Endometrium (tissue), 2 donors: ENCODE results near the gene SCUBE1.

ENCODE experiments used
- FAIRE-seq: peaks from 2 replicates; lab custom pipeline; 2012; peaks lifted over from hg19 to GRCh38; lab: Jason Lieb, UNC
- donor health status: control.
- donor health status: control.

The SCUBE1 gene

DNA sequence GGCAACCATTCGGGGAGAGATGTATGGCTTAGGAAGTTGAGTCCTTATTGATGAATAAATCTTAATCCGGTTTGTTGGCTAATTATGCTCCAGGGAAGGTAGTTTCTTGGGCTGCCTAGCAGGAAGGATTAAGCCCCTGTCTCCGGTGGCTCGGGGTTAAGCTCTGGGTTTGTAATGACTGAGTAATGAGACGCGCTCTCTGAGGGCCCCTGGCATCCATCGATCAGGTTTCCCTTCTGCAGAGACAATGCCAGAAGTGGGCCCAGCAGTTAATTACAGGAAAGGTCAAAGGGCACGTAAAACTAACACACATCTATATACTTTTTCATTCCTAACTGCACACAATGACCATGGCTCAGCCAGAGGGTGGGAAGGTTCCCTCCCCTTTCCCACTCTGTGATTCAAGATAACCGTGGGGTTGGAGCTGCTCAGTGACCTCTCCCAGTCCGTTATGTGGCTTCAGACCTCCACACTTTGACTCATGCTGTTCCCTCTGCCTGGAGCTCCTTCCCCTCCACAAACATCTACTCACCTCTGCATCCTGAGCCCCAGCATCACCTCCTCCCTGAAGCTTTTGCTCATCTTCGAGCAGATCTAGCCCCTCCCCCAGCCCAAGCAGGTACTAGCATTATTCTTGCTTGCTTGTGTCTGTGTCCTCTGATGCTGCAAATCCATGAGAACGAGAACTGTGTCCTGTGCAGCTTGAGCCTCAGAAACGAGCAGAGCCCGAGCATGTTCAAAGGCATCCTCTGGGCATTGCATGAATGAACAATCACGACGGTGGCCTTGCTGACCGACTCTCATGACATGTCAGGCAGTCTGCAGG lies 16.6 kb downstream of the SCUBE1 start:
- FAIRE-seq, result no peak

DNA sequence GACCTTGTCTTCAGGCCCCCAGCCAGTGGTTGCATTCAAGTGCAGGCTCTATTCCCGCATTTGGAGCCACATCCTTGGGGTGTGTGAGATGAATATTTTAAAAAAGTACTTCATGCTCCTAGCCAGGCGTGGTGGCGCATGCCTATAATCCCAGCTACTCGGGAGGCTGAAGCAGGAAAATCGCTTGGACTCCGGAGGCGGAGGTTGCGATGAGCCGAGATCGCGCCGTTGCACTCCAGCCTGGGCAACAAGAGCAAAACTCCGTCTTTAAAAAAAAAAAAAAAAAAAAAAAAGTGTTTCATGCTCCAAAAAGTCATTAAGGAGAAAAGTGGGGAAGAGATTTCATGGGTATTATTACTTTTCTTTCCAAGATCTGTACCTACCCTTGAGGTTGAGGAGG lies 18.0 kb downstream of the SCUBE1 start:
- FAIRE-seq, result no peak

DNA sequence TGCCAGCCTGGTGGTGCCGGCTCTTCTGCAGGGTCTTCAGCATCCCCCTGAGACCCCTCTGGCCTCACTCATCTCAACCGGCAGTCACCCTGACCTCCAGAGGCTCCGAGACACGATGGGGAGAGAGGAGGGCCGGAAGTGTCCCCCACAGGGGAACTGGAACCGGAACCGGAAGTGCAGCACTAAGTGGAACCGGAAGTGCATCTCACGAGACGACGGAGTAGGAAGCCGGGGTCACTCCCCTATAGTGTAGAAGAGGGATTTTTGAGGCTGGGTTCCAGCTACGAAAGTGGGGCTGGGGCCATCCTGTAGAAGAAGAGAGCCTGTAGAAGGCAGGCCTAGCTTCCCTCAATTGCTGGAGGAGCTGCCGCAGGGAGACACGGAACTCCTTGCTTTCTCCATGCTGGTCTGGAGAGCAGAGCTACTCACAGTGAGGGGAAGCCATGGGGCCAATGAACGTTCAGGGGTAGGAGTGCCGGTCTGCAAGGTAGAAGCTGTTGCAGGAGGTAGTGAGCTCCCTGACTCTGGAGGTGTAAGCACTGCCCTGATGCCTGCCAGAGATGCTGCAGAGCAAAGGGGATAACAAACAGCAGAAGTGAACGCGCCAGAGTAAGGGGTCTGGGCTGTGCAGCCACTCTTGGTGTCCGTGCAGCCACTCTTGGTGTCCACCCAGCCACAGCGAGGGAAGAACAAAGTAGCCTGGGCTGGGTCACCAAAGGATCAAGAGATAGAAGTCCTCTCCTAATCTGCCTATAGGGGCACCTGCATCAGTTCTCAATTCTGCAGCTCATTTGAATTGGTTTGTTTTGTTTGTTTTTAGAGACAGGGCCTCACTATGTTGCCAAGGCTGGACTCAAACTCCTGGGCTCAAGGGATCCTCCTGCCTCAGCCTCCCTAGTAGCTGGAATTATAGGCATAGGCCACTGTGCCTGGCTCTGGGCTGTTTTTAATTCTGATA lies 21.9 kb downstream of the SCUBE1 start:
- no peak for FAIRE-seq

DNA sequence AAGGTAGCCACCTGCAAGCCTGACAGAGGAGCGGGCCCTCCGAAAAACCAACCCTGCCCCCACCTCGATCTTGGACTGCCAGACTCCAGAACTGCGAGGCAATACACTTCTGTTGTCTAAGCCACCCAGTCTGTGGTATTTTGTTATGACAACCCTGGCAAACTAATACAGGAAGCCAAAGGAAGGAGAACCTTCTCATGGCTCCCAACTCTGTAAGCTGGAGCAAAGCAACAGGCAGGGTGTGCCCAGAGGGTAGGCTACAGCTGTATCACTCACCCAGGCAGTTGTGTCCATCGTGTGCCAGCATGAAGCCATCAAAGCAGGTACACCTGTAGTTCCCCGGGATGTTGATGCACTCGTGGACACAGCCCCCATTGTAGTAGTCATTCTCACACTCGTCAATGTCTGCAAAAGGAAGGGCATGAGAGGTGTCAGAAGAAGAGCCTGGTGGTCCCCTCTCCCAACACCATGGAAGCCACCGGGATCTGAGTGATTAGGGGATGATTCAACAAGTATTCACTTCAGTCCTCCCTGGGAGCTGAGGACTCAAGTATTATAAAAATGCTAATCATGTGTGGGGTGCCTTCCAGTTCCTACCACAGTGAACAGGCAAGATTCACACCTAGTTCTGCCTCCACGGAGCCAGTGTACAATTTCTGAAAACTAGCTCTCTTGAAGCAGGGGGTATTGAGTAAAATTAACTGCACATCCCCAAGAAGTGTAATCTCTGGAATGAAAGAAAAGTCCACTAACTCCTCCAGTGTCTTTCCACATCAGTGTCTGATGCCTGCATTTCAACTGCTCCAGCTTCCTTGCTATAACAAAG lies 23.3 kb downstream of the SCUBE1 start:
- no peak for FAIRE-seq

DNA sequence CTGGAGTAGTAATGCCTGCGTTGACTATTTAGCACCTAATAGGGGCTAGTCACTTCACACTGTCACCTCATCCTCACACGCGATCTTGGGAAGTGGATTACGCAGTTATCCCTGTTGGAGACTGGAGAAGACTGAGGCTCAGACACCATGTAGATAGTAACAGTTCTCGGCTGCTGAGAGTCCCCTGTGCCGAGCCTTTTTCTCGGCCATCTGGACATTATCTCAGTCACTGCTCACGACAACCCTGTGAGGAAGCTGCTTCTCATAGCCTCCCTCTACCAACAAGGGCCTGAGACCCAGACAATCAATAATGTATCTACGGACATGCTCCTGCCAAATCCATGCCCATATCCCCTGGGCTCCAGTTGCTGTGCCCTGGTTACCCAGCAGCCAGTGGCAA lies 25.9 kb downstream of the SCUBE1 start:
- FAIRE-seq, result no peak

DNA sequence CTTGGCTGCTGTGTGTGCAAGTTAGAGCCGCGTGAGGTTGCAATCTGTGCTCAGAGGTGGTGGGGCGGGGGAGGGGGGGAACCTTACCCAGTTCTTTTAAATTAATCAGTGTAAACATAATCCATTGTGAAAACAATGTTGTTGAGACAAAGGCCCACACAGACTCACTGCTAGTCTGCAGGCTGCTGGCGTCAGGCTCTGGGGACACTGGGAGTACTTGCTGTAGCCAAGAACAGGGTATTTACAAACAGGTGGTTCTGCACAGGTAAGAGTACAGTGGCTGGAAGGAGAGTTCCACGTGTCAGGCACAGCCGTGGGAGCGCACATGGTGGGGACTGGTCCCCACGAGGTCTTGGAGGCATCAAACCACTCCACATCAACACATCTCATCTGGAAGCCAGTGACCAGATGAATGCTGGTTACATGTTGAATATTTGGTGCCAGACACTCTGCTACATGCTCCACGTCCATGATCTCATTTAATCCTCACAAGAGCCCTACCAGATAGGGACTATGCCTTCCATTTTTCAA lies 27.4 kb downstream of the SCUBE1 start:
- no peak for FAIRE-seq

DNA sequence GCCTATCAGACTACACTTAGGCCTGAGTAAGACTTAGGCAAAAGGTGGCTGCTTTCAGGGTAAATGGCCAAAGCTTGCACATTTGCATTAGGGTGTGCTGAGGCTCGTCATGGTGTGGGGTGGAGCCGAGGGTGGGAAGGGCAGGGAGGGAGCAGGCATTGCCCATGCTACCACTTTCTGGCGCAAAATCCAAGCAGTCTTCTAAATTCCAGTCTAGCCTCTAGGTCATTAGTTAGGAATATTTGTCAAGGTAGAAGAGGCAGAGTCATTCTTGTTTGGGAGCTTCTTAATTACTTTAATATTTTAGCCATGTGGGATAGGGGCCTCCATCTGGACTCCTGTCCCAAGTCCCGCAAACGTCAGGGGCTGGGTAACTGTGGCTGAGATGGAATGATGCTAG lies 28.6 kb downstream of the SCUBE1 start:
- no peak for FAIRE-seq

DNA sequence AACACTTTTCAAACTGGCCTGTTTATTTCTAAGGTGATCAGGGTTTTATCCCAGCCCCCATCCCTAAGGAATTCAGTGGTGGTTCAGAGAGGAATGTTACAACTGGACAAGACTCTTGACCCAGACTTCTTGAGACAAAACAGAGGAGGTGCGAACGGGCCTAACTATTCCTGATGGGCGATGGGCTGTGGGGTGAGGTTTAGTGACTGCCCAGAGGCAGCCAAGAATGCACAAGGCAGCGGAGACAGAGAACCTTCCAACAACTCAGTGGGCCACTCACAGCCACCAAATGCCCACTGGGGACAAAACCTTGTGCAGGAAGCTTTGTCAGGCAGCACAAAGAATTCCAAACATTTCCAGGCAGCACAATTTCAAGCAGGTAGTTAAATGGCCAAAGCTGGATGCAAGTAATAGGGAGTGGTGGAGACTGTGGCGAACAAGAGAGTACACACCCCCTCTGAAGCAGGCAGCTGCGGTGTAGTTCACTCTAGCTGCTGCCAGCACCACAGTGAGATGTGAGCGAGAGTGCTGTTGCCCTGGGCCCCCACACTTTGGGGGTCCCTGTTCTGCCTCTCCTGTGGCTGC lies 29.2 kb downstream of the SCUBE1 start:
- no peak for FAIRE-seq

DNA sequence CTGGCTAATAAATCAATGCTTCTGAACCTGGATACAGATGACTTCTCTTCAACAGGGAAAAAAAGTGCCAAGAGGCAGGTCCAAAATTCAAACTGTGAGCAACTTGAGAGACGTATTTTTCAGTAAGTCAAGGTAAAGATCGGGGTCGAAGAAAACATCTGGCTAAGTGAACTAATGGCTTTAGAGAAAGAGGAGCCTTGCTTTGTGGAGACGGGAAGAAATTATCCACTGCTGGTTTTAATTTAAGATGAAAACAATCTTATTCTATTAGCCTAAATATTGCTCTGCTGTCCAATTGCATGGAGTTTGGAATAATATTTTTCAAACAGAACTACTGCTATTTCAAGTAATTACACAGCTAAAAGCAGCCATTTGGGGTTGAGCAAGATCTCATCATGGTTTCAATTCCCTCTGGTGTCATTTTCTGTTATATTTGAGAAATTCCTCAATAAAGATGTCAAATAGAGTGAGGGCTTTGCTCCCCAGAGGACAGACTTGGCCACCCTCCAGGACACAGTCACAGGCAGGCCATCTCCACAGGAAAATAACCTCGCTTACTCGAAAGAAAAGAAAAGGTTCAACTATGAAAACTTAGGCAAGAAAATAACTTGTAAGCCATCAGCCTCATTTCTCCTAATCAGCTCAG lies 29.8 kb downstream of the SCUBE1 start:
- peak; percentile 96 for FAIRE-seq

DNA sequence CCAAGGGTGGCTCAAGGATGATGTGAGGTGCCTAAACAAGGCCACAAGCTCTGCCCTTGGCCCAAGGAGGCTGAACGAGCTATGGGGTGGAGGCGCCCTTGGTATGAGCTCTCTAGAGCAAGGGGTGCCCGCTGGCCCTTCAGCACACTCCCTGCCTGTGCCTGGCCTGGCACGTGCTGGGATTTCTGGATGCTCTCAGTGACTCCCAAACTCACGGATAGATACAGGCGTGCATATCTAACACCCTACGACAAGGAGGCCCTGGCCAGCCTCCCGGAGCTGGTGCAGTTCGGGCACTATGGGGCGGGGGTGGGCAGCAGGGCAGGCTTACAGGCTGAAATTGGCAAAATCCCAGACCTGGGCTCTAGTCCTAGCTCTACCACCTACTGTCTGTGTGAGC lies 30.6 kb downstream of the SCUBE1 start:
- no peak for FAIRE-seq

DNA sequence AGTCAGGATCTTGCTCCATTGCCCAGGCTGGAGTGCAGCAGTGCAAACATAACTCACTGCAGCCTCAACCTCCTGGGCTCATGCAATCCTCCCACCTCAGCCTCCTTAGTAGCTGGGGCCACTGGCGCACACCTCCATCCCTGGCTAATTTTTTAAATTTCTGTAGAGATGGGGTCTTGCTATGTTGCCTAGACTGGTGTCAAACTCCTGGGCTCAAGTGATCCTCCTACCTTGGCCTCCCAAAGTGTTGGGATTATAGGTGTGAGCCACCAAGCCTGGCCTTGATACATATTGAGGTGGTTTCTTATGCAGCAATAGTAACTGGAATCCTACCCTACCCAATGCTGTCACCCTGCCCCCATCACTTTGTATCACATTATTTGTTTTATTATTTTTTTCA lies 32.4 kb downstream of the SCUBE1 start:
- FAIRE-seq, result no peak

DNA sequence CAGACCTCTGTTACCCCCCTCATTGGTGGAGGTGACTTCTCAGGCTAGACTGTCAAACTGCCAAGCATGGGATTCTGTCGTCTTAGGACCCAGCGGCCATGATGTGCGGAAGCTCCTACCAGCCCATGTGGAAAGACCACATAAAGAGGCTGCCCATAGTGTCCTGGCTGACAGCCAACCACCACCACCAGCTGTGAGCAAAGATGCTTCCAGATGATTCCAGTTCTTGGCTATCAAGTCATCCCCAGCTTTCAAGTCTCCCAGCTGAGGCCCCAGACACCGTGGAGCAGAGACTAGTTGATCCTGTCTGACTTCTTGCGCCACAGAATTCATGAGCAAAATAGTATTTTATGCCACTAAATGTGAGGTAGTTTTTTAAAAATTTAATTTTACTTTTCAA lies 32.9 kb downstream of the SCUBE1 start:
- FAIRE-seq, result no peak

DNA sequence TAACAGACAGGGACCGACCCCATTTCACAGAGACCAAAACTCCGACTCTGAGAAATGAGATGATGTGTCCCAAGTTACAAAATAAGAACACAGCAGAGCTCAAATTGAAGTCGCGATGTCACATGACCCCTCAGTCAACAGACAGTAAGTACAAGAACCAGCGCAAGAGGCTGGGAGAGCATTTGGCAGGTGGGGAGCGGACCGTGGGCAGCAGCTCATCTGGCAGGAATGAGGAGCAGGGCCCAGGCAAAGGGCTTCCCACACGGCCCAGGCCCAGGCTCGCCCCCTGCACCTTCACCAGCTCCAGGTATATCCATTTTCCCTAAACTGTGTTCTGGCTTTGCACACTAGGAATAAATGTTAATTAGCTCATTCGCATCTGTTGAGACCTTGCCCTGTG lies 34.3 kb downstream of the SCUBE1 start:
- FAIRE-seq, result no peak

DNA sequence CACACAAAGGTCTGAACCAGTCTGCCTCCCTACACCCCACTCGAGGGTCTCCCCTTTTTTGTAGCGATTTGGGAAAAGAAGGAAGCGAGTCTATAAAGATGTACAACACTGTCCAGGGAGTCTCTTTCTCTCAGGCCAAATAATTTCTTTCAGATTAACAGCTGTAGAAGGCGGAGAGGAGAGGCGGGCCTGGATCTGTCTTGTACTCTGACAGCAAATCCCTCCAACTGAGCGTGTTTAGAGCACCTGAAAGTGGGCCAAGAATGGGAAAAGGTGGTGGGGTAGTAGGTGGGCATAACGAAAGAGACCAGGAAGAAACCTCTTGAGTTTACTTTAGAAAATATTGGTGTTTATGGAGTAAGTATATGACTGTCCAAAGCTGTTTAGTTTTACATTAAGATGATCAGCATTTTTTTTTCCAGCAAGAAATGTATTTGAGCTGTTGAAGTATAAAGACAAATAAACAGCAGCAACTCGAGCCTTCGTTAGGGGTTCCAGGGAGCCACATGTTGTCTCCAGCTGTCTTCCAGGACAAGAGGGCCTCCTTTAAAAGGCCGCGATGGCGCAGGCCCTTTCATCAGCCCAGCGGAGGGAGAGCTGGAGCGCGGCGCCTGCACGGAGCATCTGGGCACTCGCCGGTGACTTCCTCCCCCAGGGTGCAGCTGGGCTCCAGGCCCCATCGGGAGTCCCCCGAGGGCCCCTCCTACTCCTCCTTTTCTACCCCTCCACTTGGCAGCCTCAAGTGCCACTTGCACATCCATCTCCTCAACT lies 34.9 kb downstream of the SCUBE1 start:
- no peak for FAIRE-seq

DNA sequence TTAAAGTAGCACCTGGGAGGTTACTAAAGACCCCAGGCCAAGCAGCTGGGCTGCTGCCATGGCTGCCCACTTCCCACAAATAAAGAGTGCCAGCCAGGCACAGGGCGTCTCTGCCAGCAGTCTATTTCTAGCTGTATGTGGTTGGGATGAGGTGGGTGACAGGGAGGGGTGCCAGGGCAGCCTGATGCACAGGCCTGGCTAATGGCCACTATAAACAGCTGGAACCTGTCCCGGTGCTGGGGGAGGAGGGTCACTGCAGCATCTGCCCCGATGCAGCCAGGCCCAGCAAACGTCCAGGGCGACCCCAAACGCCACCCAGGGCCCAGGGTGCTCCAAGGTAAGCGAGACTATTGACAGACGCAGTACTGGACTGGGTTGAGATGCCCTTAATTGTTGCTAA lies 37.4 kb downstream of the SCUBE1 start:
- FAIRE-seq, result no peak

DNA sequence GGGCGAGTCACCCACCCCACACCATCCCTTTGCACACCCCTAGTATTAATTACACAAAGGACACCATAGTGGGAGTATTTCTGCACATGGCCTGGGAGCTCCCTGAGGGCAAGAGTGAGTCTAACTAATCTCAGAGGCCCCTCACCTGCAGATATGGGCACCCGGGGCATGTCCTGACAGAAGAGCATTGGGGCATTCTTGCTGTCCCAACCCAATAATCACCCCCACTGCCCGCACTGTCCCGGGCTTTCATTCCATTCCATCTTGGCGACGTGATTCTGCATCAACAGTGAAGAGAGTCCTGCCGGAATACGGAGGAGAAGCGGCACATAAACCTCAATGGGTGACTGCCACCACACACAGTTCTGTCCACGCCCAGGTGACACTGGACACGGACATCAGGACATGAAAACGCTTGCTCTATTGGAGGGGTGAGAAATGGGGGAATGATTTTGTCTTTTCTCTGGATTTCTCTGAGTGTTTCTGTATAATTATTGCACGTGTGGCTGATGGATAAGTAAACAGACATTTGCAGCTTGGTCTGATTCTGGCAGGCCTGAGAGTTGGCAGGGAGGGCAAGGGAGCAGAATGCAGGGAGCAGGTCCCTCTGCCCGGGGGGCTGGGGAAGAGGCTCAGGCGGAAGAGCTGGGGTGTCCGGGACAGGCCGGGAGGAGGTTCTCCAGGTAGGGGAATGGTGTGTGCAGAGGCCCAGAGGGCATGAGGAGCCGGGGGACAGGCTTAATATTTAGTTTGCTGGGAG lies 38.2 kb downstream of the SCUBE1 start:
- no peak for FAIRE-seq

DNA sequence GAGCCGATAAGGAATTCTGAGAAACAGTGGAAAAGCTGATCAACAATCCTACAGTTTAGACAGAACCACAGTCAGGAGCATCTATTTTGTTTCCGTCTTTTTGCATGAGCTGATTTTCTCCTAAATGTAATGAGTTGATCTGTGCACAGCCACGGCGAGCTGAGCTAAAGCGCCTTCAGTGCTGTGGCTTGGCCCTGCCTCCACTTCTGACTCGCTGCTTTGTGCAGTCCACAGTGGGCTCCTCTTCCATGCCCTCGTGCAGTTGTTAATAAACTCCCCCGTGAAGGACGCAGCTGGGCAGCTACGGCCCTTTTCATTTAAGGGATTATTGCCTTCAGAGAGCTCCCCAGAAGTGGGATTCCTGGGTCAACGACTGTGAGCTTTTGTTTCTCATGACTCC lies 39.4 kb downstream of the SCUBE1 start:
- FAIRE-seq, result no peak

DNA sequence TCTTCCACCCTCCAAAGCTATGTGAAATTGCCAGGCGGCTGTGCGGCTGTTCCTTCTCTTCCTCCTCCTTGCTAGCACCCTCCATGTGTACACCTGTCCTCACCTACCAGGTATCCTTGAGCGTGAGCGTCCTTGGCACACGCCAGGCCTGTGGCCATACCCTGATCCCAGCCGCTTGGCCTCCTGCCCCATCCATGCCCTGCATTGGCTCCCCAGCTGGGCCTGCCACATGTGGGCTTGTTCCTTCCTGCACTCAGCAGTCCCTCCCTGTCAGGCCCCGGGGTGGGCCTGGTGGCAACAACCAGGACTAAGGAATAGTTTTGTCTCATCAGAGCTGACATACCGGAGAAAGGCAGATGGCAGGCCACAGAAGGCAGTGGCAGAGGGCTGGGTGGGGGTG lies 40.0 kb downstream of the SCUBE1 start:
- FAIRE-seq, result no peak

DNA sequence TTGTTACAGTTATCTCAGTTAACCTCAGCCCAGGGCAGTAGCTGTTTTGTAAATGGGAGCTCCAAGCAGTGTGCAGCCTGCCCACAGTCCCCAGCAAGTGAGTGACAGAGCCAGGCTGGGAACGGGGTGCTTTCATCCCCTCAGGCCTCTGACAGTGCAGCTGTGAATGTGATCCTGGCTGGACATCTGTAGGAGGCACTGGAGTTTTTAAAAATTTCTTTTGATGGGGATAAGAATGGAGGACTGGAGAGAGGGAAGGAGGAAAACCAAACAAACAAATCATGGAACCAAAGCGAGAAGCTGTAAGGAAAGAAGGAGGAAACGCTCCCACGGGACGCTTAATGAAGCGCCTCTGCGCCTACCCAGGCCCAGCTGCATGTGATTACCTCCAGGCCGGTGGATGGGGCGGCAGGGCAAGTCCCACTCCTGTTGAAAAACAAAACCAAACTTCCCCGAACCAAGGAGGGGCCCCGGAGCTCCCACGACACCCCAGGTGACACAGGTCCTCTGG lies 40.6 kb downstream of the SCUBE1 start:
- FAIRE-seq, result no peak
